ENCODE measurements around the gene BNC2.

Gene BNC2

DNA sequence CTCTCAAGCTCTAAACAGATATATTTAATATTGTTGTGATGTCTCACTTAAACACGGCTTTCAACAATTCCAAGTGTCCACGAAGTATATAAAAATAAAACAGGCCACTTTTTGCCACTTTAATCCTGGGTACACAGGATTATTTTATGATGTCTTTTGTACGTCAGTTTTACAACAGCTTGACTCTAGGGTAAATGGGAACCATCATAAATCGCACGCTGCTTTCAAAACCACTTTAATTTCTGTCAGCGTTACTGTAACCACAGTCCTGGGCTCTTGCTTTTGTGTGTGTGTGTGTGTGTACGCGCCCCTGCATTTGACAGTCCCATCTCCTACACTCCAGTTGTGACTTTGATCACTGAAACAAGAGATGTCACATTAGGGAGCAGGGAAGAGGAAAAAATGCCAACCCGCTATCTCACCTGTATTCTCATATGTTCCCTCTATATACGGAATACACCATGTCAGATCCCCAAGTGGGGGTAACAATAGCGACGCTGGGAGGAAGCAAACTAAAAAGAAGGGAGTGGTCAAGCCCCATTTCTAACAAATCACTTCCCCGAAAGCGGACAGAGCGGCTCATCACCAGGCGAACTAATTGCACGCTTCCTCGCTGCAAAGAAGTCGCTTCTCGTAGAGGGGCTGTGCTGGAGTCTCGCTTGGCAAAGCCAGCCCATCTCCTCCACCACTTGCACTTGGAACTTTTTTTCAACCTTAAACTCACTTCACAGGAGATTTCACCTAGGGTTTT is 1.2 kb downstream of the BNC2 start:
- no peak for DNase-seq

DNA sequence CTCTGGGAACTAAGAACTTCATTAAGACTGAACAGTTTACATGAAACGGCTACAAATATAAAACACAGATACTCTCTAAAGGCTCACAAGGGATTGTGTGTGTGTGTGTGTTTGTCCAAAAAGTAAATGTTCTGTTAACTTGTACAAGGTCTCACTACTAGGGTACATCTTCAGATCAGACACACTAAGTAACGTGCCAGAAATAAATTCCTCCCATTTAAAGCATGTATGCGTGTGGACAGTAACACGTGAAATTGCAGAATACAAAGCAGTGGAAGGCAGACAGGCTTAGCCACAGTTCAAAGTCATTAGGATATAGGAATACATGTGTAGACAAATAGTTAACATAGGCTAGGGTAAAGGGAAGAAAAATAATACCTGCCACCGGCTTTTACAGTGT is 1.8 kb downstream of the BNC2 start:
- DNase-seq, result no peak

DNA sequence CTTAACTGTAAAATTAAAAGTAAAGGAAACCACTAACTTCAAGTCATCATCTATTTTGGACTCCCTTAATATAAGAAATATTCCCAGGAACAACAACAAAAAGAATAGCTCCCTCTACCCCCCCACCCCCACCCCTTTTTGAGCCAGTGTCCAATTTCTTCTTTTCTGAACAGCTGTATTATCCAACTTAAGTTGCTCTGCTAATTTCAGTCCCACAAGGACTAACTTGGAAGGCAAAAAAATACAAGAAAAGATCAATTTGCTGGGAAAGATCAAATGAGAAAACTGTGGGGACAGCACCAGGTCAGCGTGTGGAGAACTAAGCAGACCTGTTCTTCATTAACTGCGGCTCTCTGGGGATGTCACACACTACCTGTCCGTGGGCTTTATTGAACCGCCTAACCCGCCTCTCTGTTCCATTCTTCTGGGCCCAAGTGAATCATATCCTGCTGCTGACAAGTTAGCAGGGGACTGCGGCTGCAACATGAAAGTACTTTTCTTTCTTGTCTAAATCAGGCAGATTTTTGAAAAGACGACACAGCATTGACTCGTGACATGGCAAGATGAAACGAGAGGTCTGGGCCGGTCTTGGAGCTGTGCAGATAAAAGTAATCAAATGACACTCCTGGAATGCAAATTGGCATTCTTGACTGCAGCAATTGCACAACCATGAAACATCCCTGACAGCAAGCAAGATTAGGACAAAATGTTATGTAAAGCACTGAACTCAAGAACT is 2.7 kb downstream of the BNC2 start:
- DNase-seq, result no peak

DNA sequence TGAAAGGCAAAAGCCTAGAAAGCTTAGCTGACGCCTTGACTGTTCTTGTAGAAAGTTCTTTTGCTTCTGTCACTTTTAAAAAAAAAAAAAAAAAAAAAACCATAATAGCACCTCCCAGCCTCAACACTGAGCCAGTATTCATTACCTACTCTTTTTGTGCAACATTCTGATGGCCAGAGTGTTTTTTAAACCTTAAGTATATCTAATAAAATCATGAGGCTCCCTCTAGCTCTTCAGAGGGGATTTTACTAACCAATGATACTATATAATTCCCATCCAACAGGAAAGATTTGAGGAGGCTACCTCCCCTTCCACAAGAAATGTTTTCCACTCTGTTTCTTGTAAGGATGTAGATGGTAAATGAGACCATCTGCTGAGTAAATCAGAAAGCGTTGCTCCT is 3.9 kb downstream of the BNC2 start:
- DNase-seq, result no peak

DNA sequence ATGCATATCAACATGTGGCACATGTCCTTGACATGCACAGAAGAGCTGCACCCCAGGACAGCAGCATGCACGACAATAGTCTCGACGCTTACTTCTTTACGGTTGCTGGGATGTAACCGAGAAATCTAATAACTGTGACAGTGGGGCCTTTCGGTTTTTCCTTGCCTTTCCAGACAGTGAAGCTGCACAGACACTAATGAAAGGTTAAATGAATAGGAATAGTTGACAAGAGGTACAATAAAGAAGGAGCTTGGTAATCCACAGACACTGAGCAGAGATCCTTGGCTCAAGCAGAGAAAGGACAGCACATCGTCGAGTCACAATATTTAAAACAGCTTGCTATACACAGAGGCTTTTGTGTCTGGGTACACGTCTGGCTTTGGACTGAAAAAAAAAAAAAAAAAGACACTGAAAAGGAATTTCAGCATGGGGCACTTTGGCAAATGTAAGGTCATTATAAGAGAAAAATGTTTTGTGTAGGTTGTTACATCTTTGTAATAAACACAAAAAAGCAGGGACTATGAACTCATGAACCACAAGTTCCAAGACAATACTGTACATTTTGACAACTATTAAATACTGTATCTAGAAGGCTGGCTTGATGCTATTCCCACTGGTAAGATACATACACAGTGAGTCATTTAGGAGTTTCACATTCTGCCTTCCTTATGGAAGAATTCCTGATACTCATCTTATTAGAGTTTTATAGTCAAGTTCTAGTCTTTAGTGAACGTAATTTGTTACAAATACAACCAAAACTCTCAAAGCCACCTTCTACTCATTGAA is 5.6 kb downstream of the BNC2 start:
- DNase-seq, result no peak

DNA sequence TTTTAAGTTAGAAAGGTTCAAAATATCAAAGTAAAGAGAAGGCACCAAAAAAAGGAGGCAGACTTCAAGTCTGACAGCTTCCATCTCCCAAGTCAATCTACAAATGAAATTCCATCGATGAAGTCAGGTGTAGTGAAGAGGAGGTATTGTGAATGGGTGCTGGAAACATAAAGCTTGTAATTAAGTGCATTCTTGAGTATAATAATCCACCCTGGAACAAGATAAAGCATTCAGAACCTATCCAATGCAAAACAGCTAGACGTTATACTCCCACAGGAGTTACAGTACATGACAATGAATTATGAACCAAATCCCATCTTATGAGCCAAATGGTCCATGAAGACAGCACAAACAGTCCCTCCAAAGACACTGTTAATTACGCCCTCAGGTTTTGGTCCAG is 22.3 kb downstream of the BNC2 start:
- DNase-seq, result no peak

DNA sequence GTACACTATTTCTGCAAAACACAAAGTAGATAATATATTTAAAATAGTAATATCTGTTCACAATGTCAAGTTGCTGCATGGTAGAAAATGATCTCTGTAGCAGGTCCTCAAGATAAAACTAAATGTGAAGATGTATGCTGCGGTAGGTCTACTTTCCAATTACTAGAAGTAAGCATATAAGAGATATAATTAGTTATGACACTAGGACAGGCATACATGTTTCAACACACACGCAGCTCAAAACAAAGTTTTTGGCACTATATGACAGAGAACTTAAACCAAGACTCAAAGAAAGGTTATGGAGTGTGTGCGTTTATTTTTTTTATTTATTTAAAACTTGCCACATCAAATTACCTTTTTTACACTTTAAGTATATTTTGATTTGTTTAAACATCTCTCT is 23.5 kb downstream of the BNC2 start:
- DNase-seq, result no peak

DNA sequence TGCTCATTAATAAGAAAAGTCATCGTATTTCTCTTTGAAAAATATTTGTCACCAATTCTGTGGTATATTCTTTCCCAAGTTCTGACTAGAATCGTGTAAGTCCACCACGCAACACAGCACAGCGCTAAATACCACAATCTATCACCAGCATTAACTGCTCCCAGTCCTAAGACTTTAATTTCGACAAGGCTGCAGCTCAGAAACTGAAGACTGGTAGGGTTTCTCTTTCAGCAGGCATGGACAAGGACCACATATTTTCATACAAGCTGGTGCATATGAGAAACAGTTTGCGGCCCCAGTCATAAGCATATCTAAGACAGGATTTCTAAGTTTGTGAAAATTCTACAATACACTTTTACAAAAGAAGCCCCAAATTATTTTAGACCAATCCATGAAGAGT is 24.1 kb downstream of the BNC2 start:
- DNase-seq, result no peak

DNA sequence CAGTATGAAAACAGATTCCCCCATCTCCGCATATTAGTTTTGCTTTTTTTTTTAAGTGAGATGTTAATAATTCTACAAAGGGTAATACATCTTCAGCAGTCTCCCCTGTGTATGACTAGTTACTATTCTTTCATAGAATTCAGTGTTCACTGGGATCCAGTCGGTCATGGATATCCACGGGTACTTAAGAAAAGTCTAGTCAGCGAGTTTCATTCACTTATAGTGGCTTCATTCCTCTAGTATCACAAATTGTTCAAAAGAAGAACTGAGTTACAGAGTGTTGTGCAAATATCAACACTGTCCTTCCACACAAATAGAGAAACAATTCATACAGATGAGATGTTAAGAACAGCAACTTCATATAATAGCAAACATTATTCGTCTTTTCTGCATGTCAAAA is 35.7 kb downstream of the BNC2 start:
- no peak for DNase-seq

DNA sequence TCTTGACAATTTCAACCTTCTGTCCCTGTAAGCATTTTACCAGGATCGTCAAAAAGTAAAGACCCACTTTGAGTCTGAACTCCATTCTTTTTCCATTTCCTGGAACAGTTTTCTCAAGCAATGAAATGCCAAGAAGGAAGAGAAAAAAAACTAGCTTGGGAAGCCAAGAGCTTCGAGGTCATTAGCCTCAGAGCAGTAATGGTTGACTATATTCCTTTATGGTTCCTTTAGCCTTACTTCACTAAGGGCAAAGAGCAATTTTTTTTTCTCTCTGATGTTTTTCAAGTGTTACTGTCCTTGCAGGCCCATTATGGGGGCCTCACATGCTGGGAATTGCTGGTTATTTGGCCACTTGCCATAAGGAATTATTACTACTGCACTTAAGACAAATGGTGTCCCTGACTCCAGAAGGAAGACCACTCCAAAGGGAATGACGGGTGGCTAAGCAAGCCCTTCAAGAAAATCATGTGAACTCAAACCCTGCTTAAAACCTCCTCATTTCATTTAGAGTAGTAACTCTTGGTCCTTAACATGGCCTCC is 37.1 kb downstream of the BNC2 start:
- no peak for DNase-seq

DNA sequence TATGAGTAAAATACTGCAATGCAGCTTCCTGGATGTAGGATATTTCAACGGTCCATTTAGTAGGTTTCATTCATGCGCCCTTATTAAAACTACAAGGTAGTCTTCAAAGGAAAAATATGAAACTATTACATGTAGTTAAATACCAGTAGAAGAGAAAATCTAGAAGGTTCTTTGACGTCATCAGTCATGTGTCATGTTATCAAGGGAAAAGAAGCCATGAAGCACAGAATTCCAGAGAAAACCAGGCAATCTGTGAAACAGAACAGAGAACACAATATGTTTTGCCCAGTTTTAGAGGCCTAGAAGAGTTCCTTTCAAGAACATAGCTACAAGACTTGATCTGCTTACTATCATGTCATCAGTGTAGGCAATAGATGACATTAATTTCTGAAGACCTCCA is 38.4 kb downstream of the BNC2 start:
- no peak for DNase-seq

DNA sequence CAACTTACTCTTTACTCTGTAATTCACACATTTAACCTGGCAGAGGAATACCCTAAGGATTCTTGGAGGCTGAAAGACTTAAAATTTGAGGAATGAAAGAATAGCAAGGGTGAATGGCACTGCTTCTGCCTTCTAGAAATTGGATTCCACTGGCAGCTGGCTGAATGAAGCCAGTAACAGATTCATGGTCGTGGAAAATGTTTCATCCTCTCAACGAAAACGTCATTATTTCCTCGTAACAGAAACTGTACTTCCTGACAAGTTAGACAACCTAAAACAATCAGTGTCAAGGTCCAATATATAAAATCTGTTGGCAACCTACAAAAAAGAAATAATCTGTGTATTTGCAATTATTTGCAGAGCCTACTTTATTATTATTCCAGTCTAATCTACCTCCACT is 39.7 kb downstream of the BNC2 start:
- DNase-seq, result no peak

DNA sequence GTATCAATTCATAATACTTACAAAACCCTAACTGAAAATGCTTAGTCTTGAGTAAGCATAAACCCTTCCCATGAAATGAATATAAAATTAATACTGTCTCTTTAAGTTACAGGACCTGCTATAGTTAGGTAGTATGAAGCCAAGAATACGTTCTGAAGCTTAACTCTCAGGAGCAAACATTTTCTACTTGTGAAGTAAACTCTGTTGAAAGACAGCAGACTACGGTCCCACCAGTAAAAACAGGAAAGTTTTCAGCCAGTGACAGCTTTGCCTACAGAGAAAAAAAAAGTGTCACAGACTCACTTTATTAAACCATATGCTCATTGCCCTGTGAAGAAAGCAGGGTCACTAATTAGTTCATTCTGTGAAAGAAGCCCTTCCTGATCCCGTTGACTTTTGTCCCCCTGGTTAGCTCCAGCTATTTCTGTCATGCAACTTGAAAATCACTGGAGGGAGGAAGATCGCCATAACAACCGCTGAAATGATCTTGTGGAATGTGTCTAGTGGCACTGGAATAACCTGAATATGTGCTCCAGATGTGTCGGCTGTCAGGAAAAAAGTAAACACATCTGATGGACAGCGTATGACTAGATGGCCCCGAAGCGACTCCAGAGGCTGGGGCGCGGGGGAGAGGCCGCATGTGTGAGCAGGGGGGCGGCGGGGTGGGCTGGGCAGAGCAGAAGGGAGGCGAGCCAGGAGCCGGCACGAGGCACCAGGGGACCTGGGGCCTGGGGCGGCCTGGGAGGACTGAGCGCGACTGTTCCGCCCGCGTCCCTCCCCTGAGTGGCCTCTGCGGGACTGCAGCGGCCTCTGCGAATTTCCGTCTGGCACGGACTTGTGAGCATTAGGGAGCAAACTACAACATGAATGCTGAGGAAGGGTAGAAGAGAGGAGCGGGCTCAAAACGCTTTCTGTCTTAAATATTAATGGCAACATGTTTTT is 41.9 kb downstream of the BNC2 start:
- no peak for DNase-seq

DNA sequence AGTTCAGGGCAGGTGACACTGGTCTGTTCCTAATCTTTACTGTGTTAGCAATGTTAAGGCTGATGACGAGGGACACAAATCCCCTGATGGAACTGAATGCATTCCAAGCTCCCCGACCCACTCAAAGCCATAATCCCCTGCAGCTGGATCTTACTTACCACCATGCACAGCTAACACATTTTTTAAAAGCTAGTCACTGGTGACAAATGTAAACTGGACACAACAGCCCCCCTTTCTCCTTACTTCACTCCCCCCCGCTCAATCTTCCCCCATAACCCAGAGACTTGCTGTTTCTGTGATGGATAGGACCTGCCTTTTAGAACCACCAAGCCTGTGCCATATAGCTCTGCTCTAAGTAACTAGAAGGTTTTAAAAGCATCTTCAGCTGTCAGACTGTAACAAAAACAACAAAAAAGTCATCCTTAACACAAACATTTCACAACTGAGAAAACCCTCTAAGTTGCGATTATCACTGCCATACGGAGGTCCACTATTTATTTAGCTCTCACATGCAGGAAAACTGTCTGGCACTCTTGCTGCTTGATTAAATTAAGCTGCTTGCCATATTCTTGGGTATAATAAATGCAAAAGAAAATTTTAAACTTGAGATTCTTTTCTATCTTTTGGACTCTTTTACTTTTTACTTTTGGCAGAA is 44.4 kb downstream of the BNC2 start:
- DNase-seq, result no peak

DNA sequence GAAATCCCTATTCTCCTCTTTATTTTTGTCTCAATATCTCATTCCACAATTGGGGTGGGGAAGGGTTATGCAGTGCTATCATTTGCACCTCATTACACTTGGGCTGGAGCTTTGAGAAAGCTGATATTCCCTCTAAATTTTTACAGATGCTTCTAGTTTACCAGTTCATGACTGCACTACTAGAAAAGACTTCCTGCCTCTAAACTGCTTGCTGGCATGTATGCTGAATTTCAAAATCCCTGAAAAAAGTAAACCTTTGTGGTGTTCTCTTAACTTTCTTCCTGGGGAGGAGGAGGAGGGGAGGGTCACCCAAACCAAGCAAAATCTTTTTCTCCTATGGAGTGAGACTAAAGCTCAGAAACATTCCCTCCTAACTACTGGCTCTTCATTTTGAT is 45.1 kb downstream of the BNC2 start:
- DNase-seq, result no peak

DNA sequence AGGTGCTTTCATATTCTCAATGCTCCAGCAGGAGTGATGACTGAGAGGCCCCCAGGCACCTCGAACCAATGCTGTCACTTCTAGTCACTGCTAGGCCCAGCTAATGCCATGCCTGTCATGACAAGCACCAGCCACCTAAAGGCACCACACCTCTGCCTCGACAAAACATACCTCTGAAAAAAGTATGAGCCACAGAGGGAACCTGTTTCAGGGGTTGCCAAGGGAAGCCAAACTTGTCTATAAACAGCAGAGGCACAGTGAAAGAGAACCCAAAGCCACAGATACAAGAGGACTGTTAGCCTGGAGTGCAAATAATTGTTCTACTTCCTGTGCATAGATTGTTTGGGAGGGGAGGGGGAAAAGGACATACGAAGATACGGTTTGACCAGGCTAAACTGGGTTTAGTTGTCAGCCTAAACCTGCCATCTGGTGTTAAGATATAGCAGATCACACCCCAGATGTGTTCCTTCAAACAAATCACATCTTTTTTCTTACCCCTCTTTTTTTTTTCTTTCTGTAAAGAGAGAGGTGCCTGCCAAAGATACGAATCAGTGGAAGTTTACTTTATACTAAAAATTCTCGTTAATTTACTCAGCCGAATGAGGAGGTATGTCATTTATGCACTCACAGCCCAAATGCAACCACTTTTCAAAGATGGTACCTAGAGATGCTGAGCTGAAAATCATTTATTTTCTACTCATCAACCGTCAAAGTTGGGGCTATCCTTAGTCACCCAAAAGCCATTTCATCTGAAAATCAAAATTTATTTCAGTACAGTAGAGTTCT is 45.7 kb downstream of the BNC2 start:
- no peak for DNase-seq

DNA sequence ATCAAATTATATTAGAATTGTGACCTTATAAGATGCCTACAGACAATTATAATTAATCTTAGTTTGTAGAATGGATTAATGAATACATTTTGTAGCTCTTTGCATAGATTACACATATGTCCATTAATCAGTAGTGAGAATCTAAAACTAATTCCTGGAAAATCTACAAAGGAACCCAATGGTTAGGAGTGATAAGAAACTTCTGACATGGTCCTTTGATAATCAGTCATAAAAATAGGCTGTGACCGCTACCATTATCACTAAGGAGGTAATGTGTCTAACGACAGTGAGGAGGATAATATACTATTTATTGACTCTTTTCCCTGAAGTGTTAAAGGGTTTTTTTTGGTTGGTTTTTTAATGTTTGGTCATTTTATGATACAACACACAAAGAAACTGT is 46.6 kb downstream of the BNC2 start:
- DNase-seq, result no peak

DNA sequence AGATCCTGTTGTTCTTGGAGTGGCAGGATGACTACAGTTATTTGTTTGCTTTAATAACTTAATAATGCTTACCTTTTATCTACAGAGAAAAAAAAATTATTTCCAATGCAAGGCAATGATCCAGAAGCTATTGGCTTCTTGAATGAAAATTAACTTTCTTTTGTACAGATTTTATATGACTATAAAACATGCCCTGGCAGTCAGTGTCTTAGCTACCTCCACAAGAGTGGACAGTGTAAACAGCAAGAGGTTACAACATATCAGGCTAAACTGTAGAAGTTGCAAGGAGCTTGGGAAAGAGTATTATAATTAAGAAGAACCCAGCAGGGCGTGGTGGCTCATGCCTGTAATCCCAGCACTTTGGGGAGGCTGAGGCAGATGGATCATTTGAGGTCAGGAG is 49.1 kb downstream of the BNC2 start:
- DNase-seq, result no peak

DNA sequence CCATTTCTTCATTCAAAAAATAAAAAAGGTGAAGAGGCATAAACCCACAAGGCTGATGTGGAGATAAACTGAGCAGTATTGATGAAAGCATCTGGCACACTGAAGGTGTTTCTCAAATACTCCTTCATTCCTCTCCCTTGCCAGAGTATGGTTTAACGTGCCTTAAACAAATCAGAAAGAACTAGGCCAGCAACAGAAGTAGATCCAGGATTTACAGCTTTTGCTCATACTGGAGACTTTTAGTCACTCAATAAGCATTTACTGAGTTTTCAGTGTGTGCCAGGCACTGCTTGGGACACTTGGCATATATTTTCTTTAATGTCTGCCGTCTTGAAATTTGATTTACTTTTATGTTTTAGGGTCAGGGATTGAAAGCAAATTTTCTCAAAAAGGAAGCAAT is 53.0 kb downstream of the BNC2 start:
- DNase-seq, result no peak

DNA sequence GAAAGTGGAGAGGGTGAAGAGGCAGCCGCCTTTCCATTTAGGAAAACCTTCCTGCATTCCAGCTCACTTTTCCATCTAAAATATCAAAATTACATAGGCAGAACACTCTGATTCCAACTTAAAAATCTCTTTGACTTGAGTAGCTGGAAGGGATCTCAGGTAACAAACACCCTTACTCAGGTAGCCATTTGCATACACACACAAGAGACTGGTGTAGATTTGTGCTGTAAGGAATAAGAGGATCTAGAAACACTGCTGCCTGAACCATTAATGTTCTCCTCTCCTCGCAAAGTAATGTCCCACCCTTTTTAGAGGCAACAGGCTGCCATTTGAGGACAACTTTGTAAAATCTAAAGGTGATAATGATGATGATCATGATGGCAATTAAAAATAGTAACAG is 53.5 kb downstream of the BNC2 start:
- no peak for DNase-seq

DNA sequence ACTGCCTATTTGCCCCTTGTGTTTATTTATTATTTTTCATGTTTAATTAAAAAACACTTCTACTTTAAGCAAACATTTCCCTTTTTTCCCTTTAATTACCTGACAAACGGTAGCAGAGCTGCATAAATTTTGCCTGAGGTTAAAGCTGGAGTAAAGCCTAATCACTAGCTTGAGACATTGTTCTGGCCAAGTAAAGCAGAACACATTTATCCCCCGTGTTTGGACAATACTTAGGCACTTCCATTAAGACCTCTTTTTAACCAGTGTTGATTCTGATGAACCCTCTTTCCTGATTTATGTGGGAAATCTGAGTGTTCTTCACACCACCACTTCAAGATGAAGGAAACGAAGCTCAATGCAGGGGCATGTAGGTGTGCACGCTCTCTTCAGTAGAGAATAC is 54.5 kb downstream of the BNC2 start:
- no peak for DNase-seq
